Kidney epithelial cell (primary cell): ENCODE measurements around the gene UNC80. TPM values are rescaled to one million over a fixed set of nuclear protein-coding genes. Genes with fewer than 3 reads are reported as not detected.

Source experiments
- DNase-seq: peaks from one replicate; pipeline ENCODE4 v3.0.0-alpha.2; 2010; ENCODE audit warnings: low read depth
- H3K27me3 ChIP-seq: 2 replicates; pipeline ENCODE4 v1.6.0; 2011; ENCODE audit warnings: low read length; ENCODE audit not compliant: control insufficient read depth, insufficient read depth
- H3K36me3 ChIP-seq: 2 replicates; pipeline ENCODE4 v1.5.1; 2011; ENCODE audit warnings: low read length; ENCODE audit not compliant: control insufficient read depth, insufficient read depth
- H3K4me3 ChIP-seq: 2 replicates; pipeline ENCODE4 v1.5.1; 2011; ENCODE audit warnings: low read depth, mild to moderate bottlenecking, control low read depth, low read length
- CTCF ChIP-seq: IDR thresholded peaks from 2 replicates; pipeline ENCODE4 v1.5.1; 2011; ENCODE audit warnings: mild to moderate bottlenecking, moderate library complexity, low read length, control low read depth, inconsistent platforms; ENCODE audit not compliant: insufficient read depth, poor library complexity, severe bottlenecking
- total RNA-seq: library from RNA; depleted of rRNA; stranded (reverse); fragments of >200 nt; gene quantifications from 2 replicates; pipeline ENCODE4 v1.2.3, GENCODE V29; 2015

UNC80 gene
- total RNA-seq, 1 donor from 2014 or later: not detected

- H3K36me3 ChIP-seq: no peaks in the 10 kb centered on the region
- TF ChIP-seq CTCF: no peak
- H3K27me3 ChIP-seq: peaks cover 6% of the 10 kb centered on the region
- no peak for DNase-seq
- H3K4me3 ChIP-seq: no peak overlapping the region
Observed at GRCh38 chr2:209768557-209768956, 3.1 kb upstream of the UNC80 start.

GRCh38 chr2:209772290-209772685 lies 656 bp downstream of the UNC80 start:
- H3K36me3 ChIP-seq: no peaks in the 10 kb centered on the region
- peak overlapping the region; percentile 43 for H3K4me3 ChIP-seq
- TF ChIP-seq CTCF: no peak
- DNase-seq: no peak
- H3K27me3 ChIP-seq: peaks cover 6% of the 10 kb centered on the region

- Histone ChIP-seq H3K36me3 (no peaks in the 10 kb centered on the region), H3K4me3 (no peak overlapping the region), H3K27me3 (peaks cover 6% of the 10 kb centered on the region)
- TF ChIP-seq CTCF: no peak
- DNase-seq: no peak
Observed at GRCh38 chr2:209773377-209773776, 1.7 kb downstream of the UNC80 start.

- TF ChIP-seq CTCF: no peak
- Histone ChIP-seq H3K27me3 (no peaks in the 10 kb centered on the region), H3K36me3 (no peaks in the 10 kb centered on the region), H3K4me3 (no peak overlapping the region)
- no peak for DNase-seq
Observed at GRCh38 chr2:209787416-209787815, 15.8 kb downstream of the UNC80 start.

GRCh38 chr2:209788925-209789324 lies 17.3 kb downstream of the UNC80 start:
- no peak for TF ChIP-seq CTCF
- Histone ChIP-seq H3K27me3 (no peaks in the 10 kb centered on the region), H3K36me3 (no peaks in the 10 kb centered on the region), H3K4me3 (no peak overlapping the region)
- DNase-seq: no peak

- H3K4me3 ChIP-seq: no peak overlapping the region
- no peak for TF ChIP-seq CTCF
Observed at GRCh38 chr2:209790066-209790728, 18.6 kb downstream of the UNC80 start.

More at GRCh38 chr2:209790066-209790728, 18.6 kb downstream of the UNC80 start:
- H3K36me3 ChIP-seq: no peaks in the 10 kb centered on the region
- H3K27me3 ChIP-seq: no peaks in the 10 kb centered on the region
- DNase-seq: no peak
